Measurements from ENCODE around the gene ACOD1. TPM values are rescaled to one million over a fixed set of nuclear protein-coding genes. Genes with fewer than 3 reads are reported as not detected.

The ACOD1 gene
- total and polyA plus RNA-seq, 10 of the 15 experiments (the other 5 are each of a cell fraction or from before 2014, with no cell fraction given), result not detected

DNA sequence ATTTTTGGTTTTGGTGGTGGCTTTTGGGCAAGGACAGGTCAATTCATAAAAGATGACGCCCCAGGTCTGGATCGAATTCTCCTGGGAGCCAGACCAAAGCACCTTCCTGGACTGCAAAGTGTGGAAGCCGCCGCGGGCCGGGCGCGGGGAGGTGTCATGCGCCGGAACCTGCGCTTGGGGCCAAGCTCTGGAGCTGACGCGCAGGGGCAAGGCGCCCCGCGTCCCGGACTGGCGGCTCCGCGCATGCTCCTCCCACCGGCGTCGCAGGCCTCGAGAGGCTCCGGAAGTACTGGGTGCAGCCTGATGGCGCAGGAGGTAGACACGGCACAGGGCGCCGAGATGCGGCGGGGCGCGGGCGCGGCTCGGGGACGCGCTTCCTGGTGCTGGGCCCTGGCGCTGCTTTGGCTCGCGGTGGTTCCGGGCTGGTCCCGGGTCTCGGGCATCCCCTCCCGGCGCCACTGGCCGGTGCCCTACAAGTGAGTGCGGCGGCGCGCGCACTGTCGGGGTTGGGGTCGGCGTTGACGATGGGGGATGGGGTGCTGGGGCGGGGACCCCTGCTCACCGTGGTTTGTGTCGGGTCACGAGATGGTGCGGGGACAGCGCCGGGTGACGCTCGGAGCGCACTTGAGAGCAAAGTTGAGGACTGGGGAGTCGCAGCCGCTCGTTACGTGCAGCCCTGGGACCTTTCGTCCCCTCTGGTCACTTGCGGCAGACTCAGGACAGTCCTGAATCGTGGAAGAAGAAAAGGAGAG is 43.7 kb downstream of the ACOD1 start, which contains the start of gene CLN5 (continued):
- TF ChIP-seq, protein P1, sequence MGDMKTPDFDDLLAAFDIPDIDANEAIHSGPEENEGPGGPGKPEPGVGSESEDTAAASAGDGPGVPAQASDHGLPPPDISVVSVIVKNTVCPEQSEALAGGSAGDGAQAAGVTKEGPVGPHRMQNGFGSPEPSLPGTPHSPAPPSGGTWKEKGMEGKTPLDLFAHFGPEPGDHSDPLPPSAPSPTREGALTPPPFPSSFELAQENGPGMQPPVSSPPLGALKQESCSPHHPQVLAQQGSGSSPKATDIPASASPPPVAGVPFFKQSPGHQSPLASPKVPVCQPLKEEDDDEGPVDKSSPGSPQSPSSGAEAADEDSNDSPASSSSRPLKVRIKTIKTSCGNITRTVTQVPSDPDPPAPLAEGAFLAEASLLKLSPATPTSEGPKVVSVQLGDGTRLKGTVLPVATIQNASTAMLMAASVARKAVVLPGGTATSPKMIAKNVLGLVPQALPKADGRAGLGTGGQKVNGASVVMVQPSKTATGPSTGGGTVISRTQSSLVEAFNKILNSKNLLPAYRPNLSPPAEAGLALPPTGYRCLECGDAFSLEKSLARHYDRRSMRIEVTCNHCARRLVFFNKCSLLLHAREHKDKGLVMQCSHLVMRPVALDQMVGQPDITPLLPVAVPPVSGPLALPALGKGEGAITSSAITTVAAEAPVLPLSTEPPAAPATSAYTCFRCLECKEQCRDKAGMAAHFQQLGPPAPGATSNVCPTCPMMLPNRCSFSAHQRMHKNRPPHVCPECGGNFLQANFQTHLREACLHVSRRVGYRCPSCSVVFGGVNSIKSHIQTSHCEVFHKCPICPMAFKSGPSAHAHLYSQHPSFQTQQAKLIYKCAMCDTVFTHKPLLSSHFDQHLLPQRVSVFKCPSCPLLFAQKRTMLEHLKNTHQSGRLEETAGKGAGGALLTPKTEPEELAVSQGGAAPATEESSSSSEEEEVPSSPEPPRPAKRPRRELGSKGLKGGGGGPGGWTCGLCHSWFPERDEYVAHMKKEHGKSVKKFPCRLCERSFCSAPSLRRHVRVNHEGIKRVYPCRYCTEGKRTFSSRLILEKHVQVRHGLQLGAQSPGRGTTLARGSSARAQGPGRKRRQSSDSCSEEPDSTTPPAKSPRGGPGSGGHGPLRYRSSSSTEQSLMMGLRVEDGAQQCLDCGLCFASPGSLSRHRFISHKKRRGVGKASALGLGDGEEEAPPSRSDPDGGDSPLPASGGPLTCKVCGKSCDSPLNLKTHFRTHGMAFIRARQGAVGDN (IDR thresholded peaks at IDR 0.05), result peak; percentile 94
- TF ChIP-seq, protein P2, sequence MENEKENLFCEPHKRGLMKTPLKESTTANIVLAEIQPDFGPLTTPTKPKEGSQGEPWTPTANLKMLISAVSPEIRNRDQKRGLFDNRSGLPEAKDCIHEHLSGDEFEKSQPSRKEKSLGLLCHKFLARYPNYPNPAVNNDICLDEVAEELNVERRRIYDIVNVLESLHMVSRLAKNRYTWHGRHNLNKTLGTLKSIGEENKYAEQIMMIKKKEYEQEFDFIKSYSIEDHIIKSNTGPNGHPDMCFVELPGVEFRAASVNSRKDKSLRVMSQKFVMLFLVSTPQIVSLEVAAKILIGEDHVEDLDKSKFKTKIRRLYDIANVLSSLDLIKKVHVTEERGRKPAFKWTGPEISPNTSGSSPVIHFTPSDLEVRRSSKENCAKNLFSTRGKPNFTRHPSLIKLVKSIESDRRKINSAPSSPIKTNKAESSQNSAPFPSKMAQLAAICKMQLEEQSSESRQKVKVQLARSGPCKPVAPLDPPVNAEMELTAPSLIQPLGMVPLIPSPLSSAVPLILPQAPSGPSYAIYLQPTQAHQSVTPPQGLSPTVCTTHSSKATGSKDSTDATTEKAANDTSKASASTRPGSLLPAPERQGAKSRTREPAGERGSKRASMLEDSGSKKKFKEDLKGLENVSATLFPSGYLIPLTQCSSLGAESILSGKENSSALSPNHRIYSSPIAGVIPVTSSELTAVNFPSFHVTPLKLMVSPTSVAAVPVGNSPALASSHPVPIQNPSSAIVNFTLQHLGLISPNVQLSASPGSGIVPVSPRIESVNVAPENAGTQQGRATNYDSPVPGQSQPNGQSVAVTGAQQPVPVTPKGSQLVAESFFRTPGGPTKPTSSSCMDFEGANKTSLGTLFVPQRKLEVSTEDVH (IDR thresholded peaks at IDR 0.05; ENCODE audit: low read depth, partially characterized antibody), result no peak
- TF ChIP-seq, protein P3, sequence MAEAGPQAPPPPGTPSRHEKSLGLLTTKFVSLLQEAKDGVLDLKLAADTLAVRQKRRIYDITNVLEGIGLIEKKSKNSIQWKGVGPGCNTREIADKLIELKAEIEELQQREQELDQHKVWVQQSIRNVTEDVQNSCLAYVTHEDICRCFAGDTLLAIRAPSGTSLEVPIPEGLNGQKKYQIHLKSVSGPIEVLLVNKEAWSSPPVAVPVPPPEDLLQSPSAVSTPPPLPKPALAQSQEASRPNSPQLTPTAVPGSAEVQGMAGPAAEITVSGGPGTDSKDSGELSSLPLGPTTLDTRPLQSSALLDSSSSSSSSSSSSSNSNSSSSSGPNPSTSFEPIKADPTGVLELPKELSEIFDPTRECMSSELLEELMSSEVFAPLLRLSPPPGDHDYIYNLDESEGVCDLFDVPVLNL (IDR thresholded peaks at IDR 0.05; ENCODE audit: low read depth, low read length), result 0 out of 2 replicates have a peak, but pooled peaks have one; percentile 36
- no peak for TF ChIP-seq NFXL1 (IDR thresholded peaks at IDR 0.05; ENCODE audit: borderline replicate concordance)
- TF ChIP-seq, protein P4, sequence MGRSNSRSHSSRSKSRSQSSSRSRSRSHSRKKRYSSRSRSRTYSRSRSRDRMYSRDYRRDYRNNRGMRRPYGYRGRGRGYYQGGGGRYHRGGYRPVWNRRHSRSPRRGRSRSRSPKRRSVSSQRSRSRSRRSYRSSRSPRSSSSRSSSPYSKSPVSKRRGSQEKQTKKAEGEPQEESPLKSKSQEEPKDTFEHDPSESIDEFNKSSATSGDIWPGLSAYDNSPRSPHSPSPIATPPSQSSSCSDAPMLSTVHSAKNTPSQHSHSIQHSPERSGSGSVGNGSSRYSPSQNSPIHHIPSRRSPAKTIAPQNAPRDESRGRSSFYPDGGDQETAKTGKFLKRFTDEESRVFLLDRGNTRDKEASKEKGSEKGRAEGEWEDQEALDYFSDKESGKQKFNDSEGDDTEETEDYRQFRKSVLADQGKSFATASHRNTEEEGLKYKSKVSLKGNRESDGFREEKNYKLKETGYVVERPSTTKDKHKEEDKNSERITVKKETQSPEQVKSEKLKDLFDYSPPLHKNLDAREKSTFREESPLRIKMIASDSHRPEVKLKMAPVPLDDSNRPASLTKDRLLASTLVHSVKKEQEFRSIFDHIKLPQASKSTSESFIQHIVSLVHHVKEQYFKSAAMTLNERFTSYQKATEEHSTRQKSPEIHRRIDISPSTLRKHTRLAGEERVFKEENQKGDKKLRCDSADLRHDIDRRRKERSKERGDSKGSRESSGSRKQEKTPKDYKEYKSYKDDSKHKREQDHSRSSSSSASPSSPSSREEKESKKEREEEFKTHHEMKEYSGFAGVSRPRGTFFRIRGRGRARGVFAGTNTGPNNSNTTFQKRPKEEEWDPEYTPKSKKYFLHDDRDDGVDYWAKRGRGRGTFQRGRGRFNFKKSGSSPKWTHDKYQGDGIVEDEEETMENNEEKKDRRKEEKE (IDR thresholded peaks at IDR 0.05), result no peak
- no peak for TF ChIP-seq MEF2A (IDR thresholded peaks at IDR 0.05; ENCODE audit: insufficient read depth, low read depth, low read length)
- TF ChIP-seq, protein P5, sequence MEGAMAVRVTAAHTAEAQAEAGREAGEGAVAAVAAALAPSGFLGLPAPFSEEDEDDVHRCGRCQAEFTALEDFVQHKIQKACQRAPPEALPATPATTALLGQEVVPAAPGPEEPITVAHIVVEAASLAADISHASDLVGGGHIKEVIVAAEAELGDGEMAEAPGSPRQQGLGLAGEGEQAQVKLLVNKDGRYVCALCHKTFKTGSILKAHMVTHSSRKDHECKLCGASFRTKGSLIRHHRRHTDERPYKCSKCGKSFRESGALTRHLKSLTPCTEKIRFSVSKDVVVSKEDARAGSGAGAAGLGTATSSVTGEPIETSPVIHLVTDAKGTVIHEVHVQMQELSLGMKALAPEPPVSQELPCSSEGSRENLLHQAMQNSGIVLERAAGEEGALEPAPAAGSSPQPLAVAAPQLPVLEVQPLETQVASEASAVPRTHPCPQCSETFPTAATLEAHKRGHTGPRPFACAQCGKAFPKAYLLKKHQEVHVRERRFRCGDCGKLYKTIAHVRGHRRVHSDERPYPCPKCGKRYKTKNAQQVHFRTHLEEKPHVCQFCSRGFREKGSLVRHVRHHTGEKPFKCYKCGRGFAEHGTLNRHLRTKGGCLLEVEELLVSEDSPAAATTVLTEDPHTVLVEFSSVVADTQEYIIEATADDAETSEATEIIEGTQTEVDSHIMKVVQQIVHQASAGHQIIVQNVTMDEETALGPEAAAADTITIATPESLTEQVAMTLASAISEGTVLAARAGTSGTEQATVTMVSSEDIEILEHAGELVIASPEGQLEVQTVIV (IDR thresholded peaks at IDR 0.05; ENCODE audit: borderline replicate concordance, partially characterized antibody), result no peak
- TF ChIP-seq CHD2 (IDR thresholded peaks at IDR 0.05; ENCODE audit: borderline replicate concordance, low read depth, low read length), result peak; percentile 53; the same call in 1 of the 2 replicates
- peak; percentile 29 for TF ChIP-seq DPF2 (IDR thresholded peaks at IDR 0.05)
- TF ChIP-seq CBFB (IDR thresholded peaks at IDR 0.05; ENCODE audit: low read depth), result no peak
- TF ChIP-seq RFX5 (IDR thresholded peaks at IDR 0.05; ENCODE audit: low read depth, low read length), result no peak
- no peak for TF ChIP-seq BCL11A (IDR thresholded peaks at IDR 0.05; ENCODE audit: low read depth, low read length)
- TF ChIP-seq SMAD5 (IDR thresholded peaks at IDR 0.05; ENCODE audit: low read depth), result peak; percentile 71; the same call in 1 of the 2 replicates
- TF ChIP-seq RB1 (IDR thresholded peaks at IDR 0.05; ENCODE audit: borderline replicate concordance), result no peak; the same call in none of the 2 replicates
- no peak for TF ChIP-seq FOXK2 (IDR thresholded peaks at IDR 0.05)
- TF ChIP-seq ESRRA (IDR thresholded peaks at IDR 0.05; ENCODE audit: low read length), result peak; percentile 53; the same call in 1 of the 2 replicates

Measured in GM12878 (cell line).